ENCODE measurements around the gene ATN1.

- TF ChIP-seq CTCF (IDR thresholded peaks at IDR 0.05), result no peak
- TF ChIP-seq TCF7L2 (IDR thresholded peaks at IDR 0.05; ENCODE audit: low read depth, low read length), result no peak
- TF ChIP-seq REST (IDR thresholded peaks at IDR 0.05; ENCODE audit: insufficient read depth in 1 of 2, low read depth in 2 of 2, low read length in 1 of 2), result no peak
- TF ChIP-seq SIN3A (IDR thresholded peaks at IDR 0.05; ENCODE audit: borderline replicate concordance, insufficient read depth, low read depth, low read length), result no peak
- TF ChIP-seq POLR2AphosphoS5 (IDR thresholded peaks at IDR 0.05; ENCODE audit: low read depth, low read length), result no peak
Observed at GRCh38 chr12:6923851-6924250, 3.9 kb upstream of the ATN1 start.

Measured in Panc1 (cell line).